CD14-positive monocyte (primary cell): ENCODE results near the gene EXOC4. TPM values are rescaled to one million over a fixed set of nuclear protein-coding genes. Genes with fewer than 3 reads are reported as not detected.

Source experiments
- DNase-seq, 3 donors: peaks; one replicate each; pipeline ENCODE4 v3.0.0-alpha.2; 2011 to 2022
- H2AFZ ChIP-seq: 2 replicates; pipeline ENCODE4 v1.6.0; 2012; ENCODE audit warnings: mild to moderate bottlenecking, low read depth, low read length, inconsistent platforms; ENCODE audit not compliant: insufficient read depth, poor library complexity, severe bottlenecking
- H3K27ac ChIP-seq, 2 donors: 1 replicate in 1 of 2; 2 replicates in 1 of 2; pipeline ENCODE4 v1.5.1; 2012 to 2013; ENCODE audit warnings: low read length in 2 of 2, control low read depth in 1 of 2, inconsistent platforms in 1 of 2, low read depth in 1 of 2, mild to moderate bottlenecking in 1 of 2
- H3K27me3 ChIP-seq, 2 donors: one replicate each; pipeline versions ENCODE4 v1.6.0 to v1.6.1; 2011 to 2013; ENCODE audit warnings: low read length in 2 of 2; ENCODE audit not compliant: control insufficient read depth in 2 of 2, insufficient read depth in 2 of 2
- H3K36me3 ChIP-seq, 2 donors: replicated peaks in 1 of 2; 1 replicate in 1 of 2; 2 replicates in 1 of 2; pipeline versions ENCODE4 v1.5.1 to v1.6.1; 2012 to 2013; ENCODE audit warnings: low read length in 2 of 2, control low read depth in 1 of 2, inconsistent platforms in 1 of 2, mild to moderate bottlenecking in 1 of 2; ENCODE audit not compliant: insufficient read depth in 2 of 2, control insufficient read depth in 1 of 2
- H3K4me1 ChIP-seq, 2 donors: 1 replicate in 1 of 2; 2 replicates in 1 of 2; pipeline versions ENCODE4 v1.5.1 to v1.6.1; 2012 to 2013; ENCODE audit warnings: low read length in 2 of 2, control low read depth in 1 of 2, inconsistent platforms in 1 of 2, mild to moderate bottlenecking in 1 of 2, moderate library complexity in 1 of 2; ENCODE audit not compliant: insufficient read depth in 2 of 2, control insufficient read depth in 1 of 2
- H3K4me2 ChIP-seq: replicated peaks from 2 replicates; pipeline ENCODE3; 2012; ENCODE audit warnings: low read length, moderate library complexity, mild to moderate bottlenecking; ENCODE audit not compliant: poor library complexity, severe bottlenecking; ENCODE audit errors: extremely low read depth
- H3K4me3 ChIP-seq, 3 experiments: fragments of 200-600 bp in 1 of 3; sonication (generic) in 1 of 3; replicated peaks in 1 of 3; 1 replicate in 2 of 3; 2 replicates in 1 of 3; pipeline ENCODE4 v1.5.1; 2011 to 2013; ENCODE audit warnings: low read length in 3 of 3, mild to moderate bottlenecking in 3 of 3, control low read depth in 2 of 3, low read depth in 2 of 3, inconsistent platforms in 1 of 3, moderate library complexity in 1 of 3
- H3K79me2 ChIP-seq: 2 replicates; pipeline ENCODE4 v1.6.0; 2012; ENCODE audit warnings: mild to moderate bottlenecking, control low read depth, inconsistent platforms, low read length, moderate library complexity; ENCODE audit not compliant: insufficient read depth
- H3K9ac ChIP-seq: 2 replicates; pipeline ENCODE4 v1.6.0; 2017; ENCODE audit warnings: low read length, mild to moderate bottlenecking; ENCODE audit not compliant: insufficient read depth, poor library complexity, severe bottlenecking
- H3K9me3 ChIP-seq, 2 donors: replicated peaks in 1 of 2; 1 replicate in 1 of 2; 2 replicates in 1 of 2; pipeline versions ENCODE4 v1.5.1 to v1.6.1; 2012 to 2013; ENCODE audit warnings: low read length in 2 of 2, control low read depth in 1 of 2; ENCODE audit not compliant: control insufficient read depth in 1 of 2, insufficient read depth in 1 of 2
- H4K20me1 ChIP-seq: 2 replicates; pipeline ENCODE4 v1.6.0; 2012; ENCODE audit warnings: mild to moderate bottlenecking, low read length, control low read depth, moderate library complexity; ENCODE audit not compliant: insufficient read depth
- H3K27ac Mint-ChIP-seq, 7 donors: one replicate each; pipeline ENCODE4 v1.8.0; 2020; ENCODE audit warnings: mild to moderate bottlenecking in 7 of 7, mixed read lengths in 7 of 7, moderate library complexity in 6 of 7, inconsistent platforms in 2 of 7
- H3K27me3 Mint-ChIP-seq, 3 donors: one replicate each; pipeline ENCODE4 v1.8.0; 2021 to 2022; ENCODE audit warnings: low read depth in 3 of 3, mild to moderate bottlenecking in 3 of 3, mixed read lengths in 3 of 3, moderate library complexity in 3 of 3, inconsistent platforms in 1 of 3
- H3K36me3 Mint-ChIP-seq, 2 donors: one replicate each; pipeline ENCODE4 v1.8.0; 2020; ENCODE audit warnings: mixed read lengths in 2 of 2, inconsistent platforms in 1 of 2, mild to moderate bottlenecking in 1 of 2
- H3K4me1 Mint-ChIP-seq: one replicate; pipeline ENCODE4 v1.8.0; 2020; ENCODE audit warnings: mild to moderate bottlenecking, mixed read lengths
- H3K4me3 Mint-ChIP-seq, 2 donors: one replicate each; pipeline ENCODE4 v1.8.0; 2020; ENCODE audit warnings: mild to moderate bottlenecking in 2 of 2, mixed read lengths in 2 of 2, moderate library complexity in 1 of 2
- H3K9me3 Mint-ChIP-seq, 7 donors: one replicate each; pipeline ENCODE4 v1.8.0; 2020 to 2022; ENCODE audit warnings: mixed read lengths in 7 of 7, mild to moderate bottlenecking in 6 of 7, moderate library complexity in 6 of 7, inconsistent platforms in 2 of 7
- CTCF ChIP-seq: fragments of 200-600 bp; IDR thresholded peaks from one replicate; pipeline ENCODE4 v1.8.0; 2022; ENCODE audit warnings: antibody characterized with exemption, mild to moderate bottlenecking
- WGBS: methylation state at CpG from one replicate; pipeline ENCODE4 v1.1.5; 2013; ENCODE audit warnings: missing lambda C conversion rate; ENCODE audit not compliant: insufficient coverage; 5-methylcytosine and 5-hydroxymethylcytosine counted together
- intact Hi-C, 2 donors: fragments of 100-400 bp; cut with micrococcal nuclease; formaldehyde crosslinking; loops; one replicate each; pipeline versions ENCODE4 v1.15.0 to v1.15.1; 2023
- polyA plus RNA-seq, 3 donors: library from polyadenylated mRNA; depleted of rRNA in 1 of 3; unstranded in 2 of 3; stranded (reverse) in 1 of 3; fragments of 300-500 nt in 2 of 3; fragments of >200 nt in 1 of 3; fragmentation: Illumina TruSeq in 2 of 3; gene quantifications; 1 replicate in 2 of 3; 2 replicates in 1 of 3; pipeline ENCODE4 v1.2.3, GENCODE V29; 2012 to 2021

The EXOC4 gene
- polyA plus RNA-seq, 3 donors = 20.6 to 22.3 (median 22.3) TPM

- WGBS = no CpG with 5 or more reads among the region's 1 CpG
Observed at GRCh38 chr7:133540096-133540860, 287.4 kb downstream of the EXOC4 start.

GRCh38 chr7:133542209-133542780, 289.4 kb downstream of the EXOC4 start:
- no peak for TF ChIP-seq CTCF
- Histone ChIP-seq H3K9ac (no peak overlapping the region), H3K79me2 (no peaks in the 10 kb centered on the region), H4K20me1 (no peaks in the 10 kb centered on the region), H3K4me3 (no peak overlapping the region), H2AFZ (no peak overlapping the region), H3K4me1 (peaks cover 0 to 8% of the 10 kb centered on the region in 2 donors), H3K36me3 (no peaks in the 10 kb centered on the region), H3K27ac (no peak overlapping the region), H3K4me2 (no peak overlapping the region), H3K27me3 (no peaks in the 10 kb centered on the region), H3K9me3 (no peaks in the 10 kb centered on the region)
- no peaks in the 10 kb centered on the region for H3K9me3 Mint-ChIP-seq
- H3K4me3 Mint-ChIP-seq = no peak overlapping the region
- no peak overlapping the region for H3K27ac Mint-ChIP-seq
- intact Hi-C loops = no loop called here
- DNase-seq = no peak
- H3K36me3 Mint-ChIP-seq = peaks cover 1 to 4% of the 10 kb centered on the region in 2 donors
- H3K27me3 Mint-ChIP-seq = no peaks in the 10 kb centered on the region
- H3K4me1 Mint-ChIP-seq = peaks cover 20% of the 10 kb centered on the region

More at GRCh38 chr7:133540096-133540860, 287.4 kb downstream of the EXOC4 start:
- H3K4me2 ChIP-seq = no peak overlapping the region
- no peaks in the 10 kb centered on the region for H3K79me2 ChIP-seq
- H3K27ac Mint-ChIP-seq = no peak overlapping the region
- H3K36me3 Mint-ChIP-seq = peaks cover 5 to 6% of the 10 kb centered on the region in 2 donors
- no peaks in the 10 kb centered on the region for H3K27me3 ChIP-seq
- H3K4me3 Mint-ChIP-seq = no peak overlapping the region
- intact Hi-C loops = no loop called here
- no peak for DNase-seq
- no peaks in the 10 kb centered on the region for H3K9me3 ChIP-seq
- no peak overlapping the region for H3K27ac ChIP-seq
- H4K20me1 ChIP-seq = no peaks in the 10 kb centered on the region
- no peak overlapping the region for H3K4me3 ChIP-seq
- no peak for TF ChIP-seq CTCF
- H3K4me1 Mint-ChIP-seq = peaks cover 20% of the 10 kb centered on the region
- H3K36me3 ChIP-seq = no peaks in the 10 kb centered on the region
- no peaks in the 10 kb centered on the region for H3K9me3 Mint-ChIP-seq
- peaks cover 0 to 8% of the 10 kb centered on the region in 2 donors for H3K4me1 ChIP-seq
- H3K9ac ChIP-seq = no peak overlapping the region
- H2AFZ ChIP-seq = no peak overlapping the region
- H3K27me3 Mint-ChIP-seq = no peaks in the 10 kb centered on the region
